OCI-LY1 (cell line): Measurements from ENCODE around the gene TNNI2.

Experiments used
- CTCF ChIP-seq: fragments of 200-600 bp; sonication (generic), shearing (Covaris generic); IDR thresholded peaks from 2 replicates; pipeline ENCODE4 v1.5.1; 2017; ENCODE audit warnings: mild to moderate bottlenecking, antibody characterized with exemption, low read length, moderate library complexity, mixed read lengths
- EZH2 ChIP-seq: fragments of 200-600 bp; sonication (generic), shearing (Covaris generic); IDR thresholded peaks from 2 replicates; pipeline ENCODE4 v1.8.0; 2017; ENCODE audit warnings: borderline replicate concordance, mixed run types, mild to moderate bottlenecking, antibody characterized with exemption, low read length, moderate library complexity, mixed read lengths

- TF ChIP-seq CTCF = no peak
- TF ChIP-seq EZH2 = no peak
Measured at GRCh38 chr11:1822648-1823375, 16.0 kb upstream of the TNNI2 start.
